Muscle of arm (tissue), 12 donors: ENCODE data around the gene UBL7. TPM values are rescaled to one million over a fixed set of nuclear protein-coding genes. Genes with fewer than 3 reads are reported as not detected.
"Not testable (repeated sequence)": the region's sequence is repeated elsewhere in the genome, so short reads cannot be mapped to it uniquely, and the experiment has no call there.

Source experiments
- DNase-seq: peaks from one replicate; pipeline ENCODE4 v3.0.0-alpha.2; 2013
- polyA plus RNA-seq, 12 donors: library from polyadenylated mRNA; unstranded; fragments of 120-200 nt; gene quantifications; one replicate each; pipeline ENCODE4 v1.2.1, GENCODE V29; 2013; ENCODE audit not compliant: insufficient read length in 12 of 12

The UBL7 gene
- polyA plus RNA-seq, 12 donors: 24.7 to 45.8 (median 32.4) TPM; not detected in 1

DNA sequence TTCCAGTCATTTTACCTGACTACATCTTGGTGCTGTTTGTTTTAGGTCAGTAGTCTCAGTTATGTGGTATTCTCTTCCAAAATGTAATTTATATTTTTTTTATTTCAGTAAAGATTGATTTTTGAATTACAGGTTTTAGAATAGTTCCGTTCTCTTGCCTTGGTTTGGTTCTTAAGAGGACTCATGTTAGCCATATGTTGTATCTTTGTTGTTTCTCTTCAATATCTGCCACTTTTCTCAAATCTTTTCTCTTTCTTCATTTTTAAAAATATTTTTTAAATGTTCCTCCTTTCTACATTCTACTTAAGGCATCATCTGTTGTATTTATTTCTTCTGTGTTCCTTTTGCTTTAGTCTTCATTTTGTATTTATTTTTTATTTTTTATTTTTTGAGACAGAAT, 5.6 kb upstream of the UBL7 start:
- no peak for DNase-seq

DNA sequence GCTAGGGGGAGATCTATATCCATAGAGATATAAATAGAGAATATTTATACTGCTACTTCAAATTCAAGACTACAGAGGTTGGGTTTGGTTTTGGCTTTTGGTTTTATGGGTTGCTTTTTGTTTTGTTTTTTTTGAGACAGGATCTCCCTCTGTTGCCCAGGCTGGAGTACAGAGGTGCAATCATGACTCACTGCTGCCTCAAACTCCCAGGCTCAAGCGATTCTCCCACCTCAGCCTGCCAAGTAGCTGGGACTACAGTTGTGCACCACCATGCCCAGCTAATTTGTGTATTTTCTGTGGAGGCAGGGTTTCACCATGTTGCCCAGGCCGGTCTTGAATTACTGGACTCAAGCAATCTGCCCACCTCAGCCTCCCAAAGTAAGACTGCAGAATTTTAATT, 3.9 kb upstream of the UBL7 start:
- no peak for DNase-seq

DNA sequence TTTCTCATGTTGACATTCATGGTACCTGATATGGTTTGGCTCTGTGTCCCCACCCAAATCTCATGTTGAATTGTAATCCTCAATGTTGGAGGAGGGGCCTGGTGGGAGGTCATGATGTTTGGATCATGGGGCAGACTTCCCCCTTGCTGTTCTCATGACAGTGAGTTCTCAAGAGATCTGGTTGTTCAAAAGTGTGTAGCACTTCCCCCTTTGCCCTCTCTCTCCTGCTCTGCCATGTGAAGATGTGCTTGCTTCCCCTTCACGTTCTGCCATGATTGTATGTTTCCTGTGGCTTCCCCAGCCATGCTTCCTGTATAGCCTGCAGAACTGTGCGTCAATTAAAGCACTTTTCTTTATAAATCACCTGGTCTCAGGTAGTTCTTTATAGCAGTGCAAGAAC, 3.3 kb upstream of the UBL7 start:
- DNase-seq: no peak

DNA sequence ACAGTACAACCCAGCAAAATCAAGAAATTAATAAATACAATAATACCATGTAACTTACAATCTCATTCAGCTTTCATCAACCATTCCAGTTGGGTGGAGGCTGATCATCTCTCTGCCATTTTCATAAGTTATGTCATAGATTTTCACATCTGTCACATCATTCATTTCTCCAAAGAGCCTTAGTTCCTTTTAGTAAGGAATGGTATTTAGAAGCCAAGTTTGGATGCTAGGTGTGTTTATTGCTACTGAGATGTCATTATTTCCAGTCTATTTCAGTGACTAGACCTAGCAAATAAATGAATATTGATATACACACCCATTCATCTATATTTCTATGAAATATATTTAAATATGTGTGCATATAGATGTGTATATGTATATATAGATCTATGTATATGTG, 2.7 kb upstream of the UBL7 start:
- DNase-seq: no peak

DNA sequence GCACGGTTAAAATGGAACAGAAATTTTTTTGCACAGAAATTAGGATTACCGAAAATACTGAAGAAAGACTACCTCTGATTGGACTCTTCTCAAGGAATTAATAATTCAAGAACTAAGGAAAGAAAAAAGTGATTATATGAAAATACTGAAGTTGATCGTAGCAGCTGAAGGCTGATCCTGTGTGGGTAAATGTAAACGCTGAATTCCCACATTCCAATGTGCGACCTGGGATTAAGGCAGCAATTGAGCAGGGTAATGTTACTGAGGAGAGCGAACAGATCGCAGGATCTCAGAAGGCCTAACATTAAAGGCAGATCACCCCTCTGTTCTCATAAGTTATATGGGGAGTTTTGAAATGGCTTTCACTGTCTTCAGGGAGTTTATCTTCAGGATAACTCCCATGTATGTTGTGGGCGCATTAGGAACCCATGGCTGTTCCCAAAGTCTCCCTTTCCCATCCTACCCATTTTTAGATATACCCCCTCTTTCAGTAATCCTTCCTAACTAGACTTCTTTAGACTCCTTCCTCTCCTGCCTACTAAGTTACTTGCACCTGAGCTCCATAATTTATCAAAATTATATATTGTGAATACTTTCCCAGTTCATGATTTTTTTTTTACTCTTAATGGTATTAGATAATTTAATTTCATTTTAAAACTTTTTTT, 1.0 kb upstream of the UBL7 start:
- no peak for DNase-seq

DNA sequence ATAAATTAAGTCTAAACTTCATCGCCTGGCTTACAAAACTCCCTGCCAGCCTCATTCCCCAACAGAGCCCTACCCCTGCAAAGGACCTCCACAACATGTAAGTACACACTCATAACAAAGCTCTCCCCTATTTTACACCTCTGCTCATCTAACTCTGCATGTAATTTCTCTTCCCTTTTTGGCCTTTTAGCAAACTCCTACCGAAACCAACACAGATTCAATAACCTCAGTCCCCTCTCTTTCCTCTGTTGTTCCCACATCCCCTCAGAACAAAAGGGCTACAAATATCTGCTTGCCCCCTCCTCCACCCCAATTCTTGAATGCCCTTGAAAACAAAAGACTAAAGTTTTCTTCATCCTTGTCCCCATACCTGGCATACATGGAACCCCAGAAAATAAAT, 662 bp downstream of the UBL7 start:
- DNase-seq: no peak

DNA sequence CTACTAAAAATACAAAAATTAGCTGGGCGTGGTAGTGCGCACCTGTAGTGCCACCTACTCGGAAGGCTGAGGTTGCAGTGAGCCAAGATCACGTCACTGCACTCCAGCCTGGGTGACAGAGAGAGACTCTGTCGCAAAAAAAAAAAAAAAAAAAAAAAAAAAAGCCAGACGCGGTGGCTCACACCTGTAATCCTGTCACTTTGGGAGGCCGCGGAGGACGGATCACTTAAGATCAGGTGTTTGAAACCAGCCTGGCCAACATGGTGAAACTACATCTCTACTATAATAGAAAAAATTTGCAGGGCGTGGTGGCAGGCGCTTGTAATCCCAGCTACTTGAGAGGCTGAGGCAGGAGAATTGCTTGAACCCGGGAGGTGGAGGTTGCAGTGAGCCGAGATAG, 1.2 kb downstream of the UBL7 start:
- not testable (repeated sequence) for DNase-seq

DNA sequence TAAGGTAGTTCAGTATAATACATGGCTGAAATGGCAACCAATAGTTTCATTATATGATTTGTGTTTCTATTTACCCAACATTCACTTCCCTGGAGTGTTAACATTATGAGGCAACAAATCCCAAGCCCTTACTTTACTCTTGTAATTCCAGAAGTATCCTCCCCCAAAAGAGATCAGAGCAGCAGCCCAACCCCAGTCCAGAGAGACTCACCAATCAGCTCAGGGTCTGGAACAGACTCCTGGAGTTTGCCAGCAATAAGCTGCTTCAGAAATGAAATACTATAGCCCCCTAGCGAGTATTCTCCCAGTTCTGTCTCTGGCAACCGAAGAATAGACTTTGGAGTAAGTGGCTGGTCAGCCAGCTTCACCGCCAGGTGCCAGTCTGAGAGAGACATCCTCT, 2.5 kb downstream of the UBL7 start:
- no peak for DNase-seq

DNA sequence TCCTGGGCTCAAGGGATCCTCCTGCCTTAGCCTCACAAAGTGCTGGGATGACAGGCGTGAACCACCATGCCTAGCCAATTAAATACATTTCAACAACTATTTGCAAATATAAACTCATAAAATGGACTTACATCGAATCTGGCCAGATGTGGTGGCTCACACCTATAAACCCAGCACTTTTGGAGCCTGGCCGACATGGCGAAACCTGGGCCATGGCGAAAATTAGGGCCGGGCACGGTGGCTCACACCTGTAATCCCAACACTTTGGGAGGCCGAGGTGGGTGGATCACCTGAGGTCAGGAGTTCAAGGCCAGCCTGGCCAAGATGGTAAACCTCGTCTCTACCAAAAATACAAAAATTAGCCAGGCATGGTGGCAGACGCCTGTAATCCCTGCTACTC, 3.9 kb downstream of the UBL7 start:
- DNase-seq: not testable (repeated sequence)

DNA sequence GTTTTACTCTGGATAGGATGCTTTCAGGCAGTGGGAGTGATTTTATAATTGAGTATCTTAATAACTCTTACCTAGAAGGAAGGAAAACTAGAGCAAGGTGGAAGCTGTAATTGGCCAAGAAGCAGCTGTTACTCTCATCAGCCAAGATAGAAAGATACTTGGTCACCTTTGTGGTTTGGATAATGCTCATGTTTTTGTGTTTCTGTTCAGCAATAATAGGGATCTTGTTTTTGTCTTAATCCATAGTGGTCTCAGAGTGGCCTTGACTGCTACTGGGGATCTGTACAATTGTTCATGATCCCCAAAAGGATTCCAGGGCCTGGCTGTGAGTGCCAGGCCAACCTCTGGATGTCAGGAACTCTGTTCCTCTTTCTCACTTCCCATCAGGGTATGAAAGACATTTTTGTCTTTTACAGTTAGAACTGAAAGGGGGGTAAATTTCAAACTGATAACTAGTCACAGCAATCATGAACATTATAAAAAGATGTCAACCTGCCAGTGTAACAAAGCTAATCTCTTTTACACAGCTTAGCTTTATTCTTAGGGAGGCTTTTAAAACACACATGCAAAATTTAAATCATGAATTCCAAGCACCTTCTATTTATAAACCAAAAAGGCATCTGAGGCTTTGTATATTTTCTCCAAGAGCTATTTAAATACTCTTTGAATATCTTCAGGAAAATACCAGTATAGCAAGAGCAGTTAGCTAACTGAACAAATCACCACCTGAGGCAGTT, 6.0 kb downstream of the UBL7 start:
- DNase-seq: no peak

DNA sequence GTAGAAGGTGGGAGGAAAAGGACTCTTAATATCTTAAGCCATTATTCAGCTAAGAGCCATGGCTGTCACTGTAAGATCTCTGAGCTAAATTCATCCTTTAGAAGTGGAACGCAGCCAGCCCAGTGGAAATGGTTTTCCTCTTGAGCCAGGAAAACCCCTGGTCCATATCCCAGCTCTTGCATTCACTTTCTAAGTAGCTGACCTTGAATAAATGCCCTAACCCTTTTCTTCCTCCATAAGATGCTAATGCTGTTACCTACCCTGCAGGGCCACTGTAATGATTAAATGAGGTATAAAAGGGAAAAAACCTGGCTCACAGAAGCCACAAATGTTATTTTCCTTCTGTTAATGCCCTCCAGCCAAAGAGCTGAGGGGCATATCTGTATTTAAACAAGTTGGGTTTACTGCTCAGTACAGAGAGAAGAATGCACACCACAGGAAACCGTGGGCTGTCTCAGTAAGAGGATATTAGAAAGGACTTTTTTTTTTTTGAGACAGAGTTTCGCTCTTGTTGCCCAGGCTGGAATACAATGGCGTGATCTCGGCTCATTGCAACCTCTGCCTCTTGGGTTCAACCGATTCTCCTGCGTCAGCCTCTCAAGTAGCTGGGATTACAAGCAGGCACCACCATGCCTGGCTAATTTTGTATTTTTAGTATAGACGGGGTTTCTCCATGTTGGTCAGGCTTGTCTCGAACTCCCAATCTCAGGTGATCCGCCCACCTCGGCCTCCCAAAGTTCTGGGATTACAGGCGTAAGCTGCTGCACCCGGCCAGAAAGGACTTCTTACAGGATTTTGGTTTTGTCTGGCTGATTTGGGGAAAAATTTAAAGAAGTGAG, 6.8 kb downstream of the UBL7 start:
- DNase-seq: no peak

DNA sequence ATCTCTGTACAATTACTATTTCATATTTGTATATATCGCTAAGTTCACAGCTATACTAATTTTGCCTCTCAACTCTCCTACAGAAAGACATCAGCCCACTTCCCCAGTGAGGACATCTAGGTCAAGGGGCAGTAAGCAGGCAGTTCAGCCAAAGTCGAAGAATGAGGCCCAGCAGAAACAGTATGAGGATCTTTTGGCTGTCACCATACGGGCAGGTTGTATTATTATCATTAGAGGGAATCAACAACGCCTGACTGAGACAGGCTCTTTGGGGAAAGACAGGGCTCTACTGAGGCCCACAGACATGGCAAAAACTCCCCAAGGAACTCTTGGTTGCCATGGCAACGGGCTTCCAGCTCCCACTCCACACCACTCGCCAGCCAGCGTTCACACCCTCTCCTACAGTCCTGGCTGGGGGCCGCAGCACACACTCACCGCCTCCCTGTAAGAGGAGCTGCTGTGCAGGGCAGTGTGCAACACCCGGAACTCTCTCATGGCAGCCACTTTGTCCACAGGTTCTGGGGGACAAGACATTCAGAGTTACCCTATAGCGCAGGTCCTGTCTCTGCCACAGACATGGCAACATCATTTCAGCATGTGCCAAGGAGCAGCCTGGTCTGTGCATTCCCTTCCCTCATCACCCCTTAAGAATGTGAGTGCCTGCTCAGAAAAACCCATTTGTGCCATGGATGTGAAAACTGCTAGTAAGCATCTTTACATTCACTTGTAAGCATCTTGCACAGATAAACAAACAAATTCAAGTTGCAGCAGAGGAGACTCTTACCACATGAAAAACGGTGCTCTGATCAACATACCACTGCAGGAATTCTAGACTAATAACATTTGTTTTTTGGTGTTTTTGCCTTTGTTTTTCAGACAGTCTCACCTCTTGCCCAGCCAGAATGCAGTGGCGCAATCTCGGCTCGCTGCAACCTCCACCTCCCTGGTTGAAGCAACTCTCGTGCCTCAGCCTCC, 8.8 kb downstream of the UBL7 start:
- DNase-seq: no peak

DNA sequence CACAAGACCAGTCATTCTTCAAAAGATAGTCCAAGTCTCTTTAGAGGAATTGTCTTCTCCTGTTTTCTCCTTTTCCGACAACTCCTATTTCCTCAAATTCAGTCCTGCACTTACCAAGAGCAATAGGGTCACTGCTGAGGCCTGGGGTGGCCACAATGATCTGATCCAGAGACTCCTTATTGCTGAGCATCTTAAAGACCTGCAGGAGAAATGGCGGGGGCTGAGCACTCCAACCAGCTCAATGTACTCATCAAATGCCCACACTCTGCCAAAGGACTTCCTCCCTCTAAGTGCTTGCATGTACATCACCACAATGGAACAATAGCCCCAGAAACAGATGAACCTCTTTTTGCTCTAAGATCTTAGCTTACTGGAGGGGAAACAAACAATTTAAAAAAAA, 9.6 kb downstream of the UBL7 start:
- DNase-seq: no peak

DNA sequence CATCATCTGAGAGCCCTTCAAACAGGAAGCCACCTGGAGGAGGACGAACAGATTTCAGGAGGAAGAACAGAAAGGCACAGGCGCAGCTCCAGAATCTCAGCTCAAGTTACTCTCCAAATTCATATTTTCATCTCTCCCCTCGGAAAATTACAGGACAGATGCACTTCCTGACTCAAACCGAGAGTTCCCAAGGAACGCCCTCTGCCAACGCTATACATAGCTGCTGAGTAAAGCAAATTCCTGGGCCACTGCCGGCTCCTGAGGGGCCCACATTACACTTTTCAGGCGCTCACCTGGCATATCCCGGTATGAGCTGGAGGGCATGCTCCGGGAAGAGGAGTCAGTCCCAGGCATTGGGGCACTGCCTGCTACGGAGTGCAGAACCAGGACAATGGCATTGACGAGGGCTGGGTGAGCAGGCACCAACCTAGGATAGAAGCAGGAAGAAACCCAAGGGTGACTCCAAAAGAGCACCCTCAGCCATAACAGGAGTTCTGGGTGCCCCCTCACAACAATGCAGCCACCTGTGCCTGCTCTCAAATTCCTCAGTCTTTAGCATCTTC, 11.2 kb downstream of the UBL7 start:
- no peak for DNase-seq

DNA sequence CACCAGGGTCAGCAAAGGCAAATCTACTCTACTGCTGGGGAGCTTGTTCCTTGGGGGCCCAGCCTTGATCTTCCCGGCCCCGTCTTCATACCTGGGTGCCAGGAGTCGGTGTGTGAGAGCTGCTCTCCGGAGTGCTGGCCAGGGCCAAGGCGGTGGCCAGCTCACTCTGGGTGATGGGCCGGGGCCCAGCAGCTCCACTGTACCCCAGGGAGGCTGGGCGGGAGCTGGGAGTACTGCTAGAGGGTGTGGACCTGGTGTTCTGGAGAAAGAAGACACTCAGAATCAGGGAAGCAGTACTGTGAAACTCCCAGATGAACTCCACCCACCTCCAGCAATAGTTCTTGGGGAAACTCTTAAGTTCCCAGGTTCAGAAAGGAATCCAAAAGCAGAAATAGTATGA, 11.9 kb downstream of the UBL7 start:
- no peak for DNase-seq

DNA sequence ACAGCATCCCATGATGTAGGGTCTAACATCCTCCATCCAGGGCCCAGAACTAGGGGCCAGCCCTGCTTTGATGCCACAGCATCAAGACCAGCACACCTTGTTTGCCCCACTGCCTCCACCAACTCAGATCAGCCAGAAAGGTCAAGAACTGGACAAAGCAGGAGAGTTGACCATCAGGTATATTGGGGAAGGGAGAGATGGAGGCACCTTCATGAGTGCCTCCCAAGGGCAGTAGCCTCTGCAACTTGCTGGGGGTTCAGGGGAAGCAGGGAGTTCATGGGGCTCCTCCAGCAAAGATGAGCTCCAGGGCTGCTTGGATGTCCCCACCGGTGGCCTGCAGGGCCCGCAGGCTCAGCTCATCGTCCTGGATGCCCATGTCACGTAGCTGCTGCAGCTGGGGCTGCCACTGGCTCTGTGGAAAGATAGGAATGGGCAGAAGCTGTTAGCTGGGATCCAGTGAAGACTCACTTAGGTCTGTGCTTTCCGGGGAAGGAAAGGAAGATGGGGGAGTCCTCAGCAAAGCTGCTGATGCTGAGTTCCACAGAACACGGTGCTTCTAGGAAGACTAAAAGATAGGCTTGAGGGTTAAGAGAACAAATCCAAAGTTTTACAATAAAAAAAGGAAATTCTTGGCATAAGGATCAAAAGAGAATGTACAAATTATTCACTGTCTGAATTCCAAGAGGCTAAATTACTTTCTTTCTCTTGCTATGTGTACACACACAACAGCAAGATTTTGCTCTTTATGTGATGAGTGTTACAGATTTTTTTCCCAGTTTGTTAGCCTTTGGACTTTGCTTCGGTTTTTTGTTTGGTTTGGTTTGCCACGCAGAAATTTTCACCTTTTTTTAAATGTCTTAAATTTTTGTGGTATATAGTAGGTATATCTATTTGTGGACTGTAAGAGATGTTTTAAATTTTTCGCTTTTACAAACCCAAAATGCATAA, 14.9 kb downstream of the UBL7 start:
- DNase-seq: no peak

DNA sequence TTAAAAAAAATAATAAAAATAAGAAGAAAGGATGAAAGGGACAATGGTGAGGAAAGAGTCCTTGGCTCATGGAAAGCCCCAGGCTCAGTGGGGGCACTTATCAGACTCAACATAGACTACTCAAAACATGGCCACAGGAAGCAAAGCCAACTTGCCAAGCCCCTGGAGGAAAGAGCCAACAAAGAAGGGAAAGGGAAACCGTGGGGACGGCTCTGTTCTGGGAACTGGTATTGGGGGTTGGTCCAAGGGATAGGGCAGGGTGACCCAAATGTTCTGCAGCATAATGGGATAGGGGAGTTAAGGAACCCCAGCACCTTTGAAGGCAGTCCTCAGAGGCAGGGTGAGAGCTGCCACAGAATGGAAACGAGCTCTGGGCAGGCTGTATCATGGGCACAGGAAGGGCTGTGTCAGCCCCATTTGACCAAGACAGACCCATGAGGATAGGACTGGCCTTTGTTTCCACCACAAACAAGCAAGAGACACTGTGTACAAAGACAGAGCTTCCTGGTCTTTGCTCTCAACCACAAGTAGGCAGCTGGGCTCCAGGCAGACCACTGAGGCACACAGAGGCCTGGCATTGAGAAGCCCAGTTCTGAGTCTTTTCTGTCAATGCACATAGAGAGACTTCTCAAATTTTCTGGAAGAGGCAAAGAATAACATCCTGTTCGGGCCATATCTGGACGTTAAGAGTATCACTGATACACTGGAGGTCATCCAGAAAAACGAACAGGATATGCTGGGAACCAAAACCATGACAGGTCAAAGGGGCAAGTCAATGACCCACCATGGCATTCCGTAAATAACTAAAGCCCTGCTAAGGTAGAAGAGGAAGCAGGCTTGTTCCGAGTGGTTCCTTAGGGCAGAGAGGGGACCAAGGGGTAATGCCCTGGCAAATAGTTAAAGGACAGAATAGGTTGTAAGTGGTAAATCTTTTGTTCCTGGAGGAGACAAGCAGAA, 16.6 kb downstream of the UBL7 start:
- DNase-seq: no peak

DNA sequence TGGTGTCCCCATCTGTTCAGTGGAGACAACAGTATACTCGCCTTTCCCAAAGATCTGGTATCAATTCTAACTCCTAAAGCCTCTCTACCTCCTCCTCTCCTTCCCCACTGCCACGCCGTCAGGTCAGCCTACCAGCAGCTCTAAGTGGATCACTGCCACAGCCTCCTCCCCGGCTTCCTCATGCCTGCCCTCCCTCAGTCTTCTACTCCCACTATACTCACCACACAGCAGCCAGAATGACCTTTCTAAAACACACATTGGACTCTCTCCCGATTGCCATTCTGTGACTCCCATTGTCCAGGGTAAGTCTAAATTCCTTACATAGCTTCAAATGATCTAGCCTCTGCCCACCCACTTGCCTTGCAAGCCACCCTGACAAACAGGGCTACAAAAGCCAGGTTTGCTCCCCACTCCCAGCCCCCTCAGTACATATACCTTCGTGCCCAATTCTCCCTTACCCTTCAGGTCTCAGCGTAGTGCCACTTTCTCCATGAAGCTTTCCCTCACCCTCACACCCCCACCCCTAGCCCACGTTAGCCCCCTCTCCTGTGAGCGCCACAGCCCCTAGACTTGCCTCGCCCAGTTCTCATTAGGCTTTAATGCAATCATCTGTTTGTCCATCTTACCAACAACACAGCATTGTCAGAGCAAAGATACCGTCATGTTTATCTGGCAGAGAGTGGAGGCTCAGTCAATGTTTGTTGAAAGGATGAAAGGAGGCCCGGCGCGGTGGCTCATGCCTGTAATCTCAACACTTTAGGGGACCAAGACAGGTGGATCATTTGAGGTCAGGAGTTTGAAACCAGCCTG, 17.7 kb downstream of the UBL7 start:
- DNase-seq: no peak
